ENCODE measurements around the gene PRPS1.
A peak's percentile ranks its signal among the peaks of the same experiment; 100 is the strongest.
"Not testable (repeated sequence)": the region's sequence is repeated elsewhere in the genome, so short reads cannot be mapped to it uniquely, and the experiment has no call there.

PRPS1 gene

GRCh38 chrX:107662145-107662544 is 33.8 kb downstream of the PRPS1 start:
- Histone ChIP-seq H3K9me3 (ENCODE audit: control insufficient read depth, insufficient read depth, low read depth, low read length) (no peaks in the 10 kb centered on the region), H3K27me3 (ENCODE audit: control insufficient read depth, insufficient read depth, low read length) (no peaks in the 10 kb centered on the region), H3K9ac (ENCODE audit: low read length) (no peak overlapping the region), H3K27ac (ENCODE audit: low read depth, low read length) (no peak overlapping the region), H3K36me3 (ENCODE audit: control insufficient read depth, insufficient read depth, low read length) (no peaks in the 10 kb centered on the region), H3K4me1 (ENCODE audit: control insufficient read depth, insufficient read depth, low read length) (peaks cover 8% of the 10 kb centered on the region), H3K4me3 (ENCODE audit: low read depth, low read length) (no peak overlapping the region)

- H3K27me3 ChIP-seq (ENCODE audit: control insufficient read depth, insufficient read depth, low read length) = no peaks in the 10 kb centered on the region
- no peak overlapping the region for H3K9ac ChIP-seq (ENCODE audit: low read length)
- H3K9me3 ChIP-seq (ENCODE audit: control insufficient read depth, insufficient read depth, low read depth, low read length) = no peaks in the 10 kb centered on the region
- H3K4me1 ChIP-seq (ENCODE audit: control insufficient read depth, insufficient read depth, low read length) = peaks cover 8% of the 10 kb centered on the region
- H3K4me3 ChIP-seq (ENCODE audit: low read depth, low read length) = no peak overlapping the region
- H3K27ac ChIP-seq (ENCODE audit: low read depth, low read length) = no peak overlapping the region
- H3K36me3 ChIP-seq (ENCODE audit: control insufficient read depth, insufficient read depth, low read length) = no peaks in the 10 kb centered on the region
Observed at GRCh38 chrX:107662824-107663223, 34.5 kb downstream of the PRPS1 start.

DNA sequence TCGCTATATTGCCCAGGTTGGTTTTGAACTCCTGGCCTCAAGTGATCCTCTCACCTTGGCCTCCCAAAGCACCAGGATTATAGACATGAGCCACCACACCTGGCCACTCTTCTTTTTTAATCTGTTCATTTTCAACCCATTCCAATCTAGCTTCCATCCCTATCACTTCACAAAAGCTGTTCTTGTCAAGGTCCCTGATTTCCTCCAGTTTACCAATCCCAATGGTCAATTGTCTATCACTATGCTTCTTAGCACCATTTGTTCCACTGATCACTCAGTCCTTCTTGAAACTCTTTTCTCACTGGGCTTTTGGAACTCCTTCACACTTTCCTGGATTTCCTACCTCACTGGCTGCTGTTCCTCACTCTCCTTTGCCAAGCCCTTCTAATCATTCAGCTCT is 38.6 kb downstream of the PRPS1 start:
- H3K27me3 ChIP-seq (ENCODE audit: control insufficient read depth, insufficient read depth, low read length) = no peaks in the 10 kb centered on the region
- H3K36me3 ChIP-seq (ENCODE audit: control insufficient read depth, insufficient read depth, low read length) = no peaks in the 10 kb centered on the region
- H3K27ac ChIP-seq (ENCODE audit: low read depth, low read length) = no peak overlapping the region
- H3K4me3 ChIP-seq (ENCODE audit: low read depth, low read length) = no peak overlapping the region
- H3K4me1 ChIP-seq (ENCODE audit: control insufficient read depth, insufficient read depth, low read length) = peaks cover 15% of the 10 kb centered on the region
- no peaks in the 10 kb centered on the region for H3K9me3 ChIP-seq (ENCODE audit: control insufficient read depth, insufficient read depth, low read depth, low read length)
- no peak overlapping the region for H3K9ac ChIP-seq (ENCODE audit: low read length)

GRCh38 chrX:107667426-107667825 is 39.1 kb downstream of the PRPS1 start:
- no peak overlapping the region for H3K4me3 ChIP-seq (ENCODE audit: low read depth, low read length)
- H3K27me3 ChIP-seq (ENCODE audit: control insufficient read depth, insufficient read depth, low read length) = no peaks in the 10 kb centered on the region
- H3K36me3 ChIP-seq (ENCODE audit: control insufficient read depth, insufficient read depth, low read length) = no peaks in the 10 kb centered on the region
- no peak overlapping the region for H3K9ac ChIP-seq (ENCODE audit: low read length)
- H3K27ac ChIP-seq (ENCODE audit: low read depth, low read length) = no peak overlapping the region
- no peaks in the 10 kb centered on the region for H3K9me3 ChIP-seq (ENCODE audit: control insufficient read depth, insufficient read depth, low read depth, low read length)
- peaks cover 12% of the 10 kb centered on the region for H3K4me1 ChIP-seq (ENCODE audit: control insufficient read depth, insufficient read depth, low read length)

- H3K9me3 ChIP-seq (ENCODE audit: control insufficient read depth, insufficient read depth, low read depth, low read length); H3K36me3 ChIP-seq (ENCODE audit: control insufficient read depth, insufficient read depth, low read length); H3K27ac ChIP-seq (ENCODE audit: low read depth, low read length); H3K4me3 ChIP-seq (ENCODE audit: low read depth, low read length); H3K9ac ChIP-seq (ENCODE audit: low read length); H3K27me3 ChIP-seq (ENCODE audit: control insufficient read depth, insufficient read depth, low read length): not testable (repeated sequence)
- H3K4me1 ChIP-seq (ENCODE audit: control insufficient read depth, insufficient read depth, low read length) = peaks cover 15% of the 10 kb centered on the region
Observed at GRCh38 chrX:107668710-107669109, 40.4 kb downstream of the PRPS1 start.

- H3K9me3 ChIP-seq (ENCODE audit: control insufficient read depth, insufficient read depth, low read depth, low read length) = no peaks in the 10 kb centered on the region
- H3K4me3 ChIP-seq (ENCODE audit: low read depth, low read length) = no peak overlapping the region
- no peak overlapping the region for H3K27ac ChIP-seq (ENCODE audit: low read depth, low read length)
- no peaks in the 10 kb centered on the region for H3K36me3 ChIP-seq (ENCODE audit: control insufficient read depth, insufficient read depth, low read length)
- H3K4me1 ChIP-seq (ENCODE audit: control insufficient read depth, insufficient read depth, low read length) = peaks cover 20% of the 10 kb centered on the region
- H3K27me3 ChIP-seq (ENCODE audit: control insufficient read depth, insufficient read depth, low read length) = no peaks in the 10 kb centered on the region
- no peak overlapping the region for H3K9ac ChIP-seq (ENCODE audit: low read length)
Observed at GRCh38 chrX:107669261-107669660, 41.0 kb downstream of the PRPS1 start.

DNA sequence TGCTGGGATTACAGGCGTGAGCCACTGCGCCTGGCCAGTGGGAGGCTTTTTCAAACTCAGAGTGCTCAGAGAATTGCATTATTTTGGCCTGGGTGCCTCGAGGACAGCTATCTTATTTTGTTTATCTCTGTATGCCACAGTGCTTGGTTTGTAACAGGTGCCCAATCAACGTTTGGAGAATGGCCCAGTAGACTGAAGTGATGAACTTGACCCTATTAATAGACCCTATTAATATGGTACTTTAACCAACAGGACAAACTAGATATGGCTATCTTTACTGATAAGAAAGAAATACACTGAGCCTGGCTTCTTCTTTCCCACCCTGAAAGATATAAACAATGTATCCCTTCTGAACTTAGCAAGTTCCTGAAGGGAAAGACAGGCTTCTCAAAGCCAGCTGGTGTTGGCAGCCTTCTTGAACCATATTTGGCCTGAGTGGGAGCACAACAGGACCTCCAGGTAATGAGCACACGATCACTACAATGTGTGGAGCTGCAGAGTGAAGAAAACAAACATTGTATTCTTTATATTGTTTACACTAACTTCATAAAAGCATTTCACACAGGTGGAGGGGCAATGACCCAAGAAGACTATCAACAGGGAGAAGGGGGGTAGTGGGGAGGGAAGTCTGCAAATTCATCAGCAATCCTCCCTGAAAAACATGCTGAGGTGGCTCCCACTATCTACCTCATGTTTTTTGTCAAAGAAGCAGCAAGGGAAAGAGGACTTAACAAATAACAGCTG is 41.7 kb downstream of the PRPS1 start:
- H3K4me1 ChIP-seq (ENCODE audit: control insufficient read depth, insufficient read depth, low read length) = peaks cover 28% of the 10 kb centered on the region
- H3K9me3 ChIP-seq (ENCODE audit: control insufficient read depth, insufficient read depth, low read depth, low read length) = no peaks in the 10 kb centered on the region
- H3K27me3 ChIP-seq (ENCODE audit: control insufficient read depth, insufficient read depth, low read length) = no peaks in the 10 kb centered on the region
- no peak overlapping the region for H3K4me3 ChIP-seq (ENCODE audit: low read depth, low read length)
- no peak overlapping the region for H3K9ac ChIP-seq (ENCODE audit: low read length)
- no peak overlapping the region for H3K27ac ChIP-seq (ENCODE audit: low read depth, low read length)
- H3K36me3 ChIP-seq (ENCODE audit: control insufficient read depth, insufficient read depth, low read length) = no peaks in the 10 kb centered on the region

DNA sequence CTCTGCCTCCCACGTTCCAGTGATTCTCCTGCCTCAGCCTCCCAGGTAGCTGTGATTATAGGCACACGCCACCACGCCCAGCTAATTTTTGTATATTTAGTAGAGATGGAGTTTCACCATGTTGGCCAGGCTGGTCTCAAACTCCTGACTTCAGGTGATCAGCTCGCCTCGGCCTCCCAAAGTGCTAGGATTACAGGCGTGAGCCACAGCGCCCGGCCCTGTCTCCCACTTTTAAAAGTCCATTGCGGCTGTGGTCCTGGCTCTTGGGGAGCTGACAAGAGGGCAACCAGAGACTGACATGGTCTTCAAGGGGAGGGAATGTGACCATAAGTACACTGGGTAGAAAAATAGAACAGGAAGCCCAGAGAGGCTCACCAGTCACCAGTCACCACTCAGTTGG is 42.9 kb downstream of the PRPS1 start:
- not testable (repeated sequence) for H3K9ac ChIP-seq (ENCODE audit: low read length); H3K27me3 ChIP-seq (ENCODE audit: control insufficient read depth, insufficient read depth, low read length); H3K27ac ChIP-seq (ENCODE audit: low read depth, low read length); H3K9me3 ChIP-seq (ENCODE audit: control insufficient read depth, insufficient read depth, low read depth, low read length); H3K4me3 ChIP-seq (ENCODE audit: low read depth, low read length); H3K36me3 ChIP-seq (ENCODE audit: control insufficient read depth, insufficient read depth, low read length)
- peaks cover 34% of the 10 kb centered on the region for H3K4me1 ChIP-seq (ENCODE audit: control insufficient read depth, insufficient read depth, low read length)

DNA sequence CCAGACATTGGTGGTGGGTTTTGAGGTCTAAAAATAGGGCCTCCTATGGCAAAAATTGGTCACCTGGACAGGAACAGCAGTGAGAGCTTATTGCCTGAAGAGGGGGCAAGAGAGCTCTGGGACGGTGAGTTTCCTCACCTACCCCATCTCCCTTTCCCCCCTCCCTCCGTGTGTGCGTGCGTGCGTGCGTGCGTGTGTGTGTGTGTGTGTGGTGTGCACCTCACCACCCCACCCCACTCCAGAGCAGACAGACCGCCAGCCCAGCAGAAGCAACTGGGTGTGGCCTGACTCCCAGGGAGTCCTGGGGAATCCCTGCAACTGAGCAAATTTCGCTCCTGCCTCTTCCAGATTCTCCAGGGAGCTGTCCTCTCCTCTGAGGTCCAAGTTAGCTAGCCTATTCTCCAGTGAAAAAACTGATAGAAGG is 44.7 kb downstream of the PRPS1 start:
- Histone ChIP-seq H3K27me3 (ENCODE audit: control insufficient read depth, insufficient read depth, low read length) (peaks cover 19% of the 10 kb centered on the region), H3K9me3 (ENCODE audit: control insufficient read depth, insufficient read depth, low read depth, low read length) (no peaks in the 10 kb centered on the region), H3K36me3 (ENCODE audit: control insufficient read depth, insufficient read depth, low read length) (no peaks in the 10 kb centered on the region), H3K4me1 (ENCODE audit: control insufficient read depth, insufficient read depth, low read length) (peaks cover 49% of the 10 kb centered on the region), H3K9ac (ENCODE audit: low read length) (no peak overlapping the region), H3K4me3 (ENCODE audit: low read depth, low read length) (peak overlapping the region; percentile 32), H3K27ac (ENCODE audit: low read depth, low read length) (no peak overlapping the region)

- Histone ChIP-seq H3K4me1 (ENCODE audit: control insufficient read depth, insufficient read depth, low read length) (peaks cover 49% of the 10 kb centered on the region), H3K9me3 (ENCODE audit: control insufficient read depth, insufficient read depth, low read depth, low read length) (no peaks in the 10 kb centered on the region), H3K27me3 (ENCODE audit: control insufficient read depth, insufficient read depth, low read length) (peaks cover 23% of the 10 kb centered on the region), H3K27ac (ENCODE audit: low read depth, low read length) (no peak overlapping the region), H3K9ac (ENCODE audit: low read length) (no peak overlapping the region), H3K36me3 (ENCODE audit: control insufficient read depth, insufficient read depth, low read length) (no peaks in the 10 kb centered on the region), H3K4me3 (ENCODE audit: low read depth, low read length) (peak overlapping the region; percentile 32; the same call in 1 of the 2 replicates)
Observed at GRCh38 chrX:107673431-107673830, 45.1 kb downstream of the PRPS1 start.

- H3K36me3 ChIP-seq (ENCODE audit: control insufficient read depth, insufficient read depth, low read length) = no peaks in the 10 kb centered on the region
- H3K27me3 ChIP-seq (ENCODE audit: control insufficient read depth, insufficient read depth, low read length) = peaks cover 29% of the 10 kb centered on the region
- H3K27ac ChIP-seq (ENCODE audit: low read depth, low read length) = no peak overlapping the region
- H3K9me3 ChIP-seq (ENCODE audit: control insufficient read depth, insufficient read depth, low read depth, low read length) = no peaks in the 10 kb centered on the region
- no peak overlapping the region for H3K4me3 ChIP-seq (ENCODE audit: low read depth, low read length)
- no peak overlapping the region for H3K9ac ChIP-seq (ENCODE audit: low read length)
- H3K4me1 ChIP-seq (ENCODE audit: control insufficient read depth, insufficient read depth, low read length) = peaks cover 49% of the 10 kb centered on the region
Observed at GRCh38 chrX:107673933-107674479, 45.7 kb downstream of the PRPS1 start.

Measured in HUES6 (cell line).